ENCODE results near the gene FXN. TPM values are rescaled to one million over a fixed set of nuclear protein-coding genes. Genes with fewer than 3 reads are reported as not detected.

Gene FXN
- total RNA-seq, 2 experiments from 2014 or later, result 21.7 to 23.2 TPM

DNA sequence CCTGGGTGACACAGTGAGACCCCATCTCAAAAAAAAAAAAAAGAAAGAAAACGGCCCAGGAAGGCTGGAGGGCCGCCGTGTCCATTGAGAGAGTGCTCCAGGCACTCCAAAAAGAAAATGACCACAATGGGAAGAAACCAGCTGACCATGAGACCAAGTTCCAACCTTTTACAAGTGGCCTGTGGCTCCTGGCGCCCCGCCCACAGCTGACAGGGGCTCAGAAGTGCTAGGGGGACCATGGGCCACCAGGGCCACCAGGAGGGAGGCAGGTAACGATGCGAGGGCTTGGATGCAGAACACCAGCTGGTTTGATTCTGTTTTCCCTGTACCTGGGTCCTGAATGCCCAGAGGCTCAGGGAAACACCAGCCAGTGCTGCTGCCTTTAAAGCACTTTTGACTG lies 34.6 kb downstream of the FXN start:
- Mint-ChIP-seq H3K4me1 (ENCODE audit: low read depth) (no peaks in the 10 kb centered on the region), H3K4me3 (no peak overlapping the region), H3K27me3 (ENCODE audit: low read depth) (no peaks in the 10 kb centered on the region), H3K9me3 (ENCODE audit: insufficient read depth) (no peaks in the 10 kb centered on the region), H3K27ac (no peak overlapping the region), H3K36me3 (ENCODE audit: low read depth) (peaks cover 14% of the 10 kb centered on the region)
- DNase-seq (no peak), ATAC-seq (no peak)
- ChIA-PET CTCF (interaction anchor here (1.7 kb wide), 1 partner anchor 123 kb away, joined by 3 read pairs; no protein-coding TSS in a partner anchor), POLR2A (no interaction called here)

GRCh38 chr9:69071059-69071458 lies 35.5 kb downstream of the FXN start:
- Mint-ChIP-seq H3K4me3 (no peak overlapping the region), H3K27me3 (ENCODE audit: low read depth) (no peaks in the 10 kb centered on the region), H3K27ac (no peak overlapping the region), H3K36me3 (ENCODE audit: low read depth) (peaks cover 10% of the 10 kb centered on the region), H3K9me3 (ENCODE audit: insufficient read depth) (no peaks in the 10 kb centered on the region), H3K4me1 (ENCODE audit: low read depth) (no peaks in the 10 kb centered on the region)
- CTCF ChIA-PET, result interaction anchor here (0.7 kb wide), 1 partner anchor 36 kb away, joined by 3 read pairs; the partner anchor contains the start of gene FXN
- ATAC-seq (no peak), DNase-seq (no peak)
- POLR2A ChIA-PET, result no interaction called here

DNA sequence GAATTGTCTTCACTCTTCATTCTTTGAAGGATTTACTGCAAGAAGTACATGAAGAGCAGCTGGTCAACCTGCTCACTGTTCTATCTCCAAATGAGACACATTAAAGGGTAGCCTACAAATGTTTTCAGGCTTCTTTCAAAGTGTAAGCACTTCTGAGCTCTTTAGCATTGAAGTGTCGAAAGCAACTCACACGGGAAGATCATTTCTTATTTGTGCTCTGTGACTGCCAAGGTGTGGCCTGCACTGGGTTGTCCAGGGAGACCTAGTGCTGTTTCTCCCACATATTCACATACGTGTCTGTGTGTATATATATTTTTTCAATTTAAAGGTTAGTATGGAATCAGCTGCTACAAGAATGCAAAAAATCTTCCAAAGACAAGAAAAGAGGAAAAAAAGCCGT lies 37.6 kb downstream of the FXN start:
- Mint-ChIP-seq H3K4me3 (no peak overlapping the region), H3K36me3 (ENCODE audit: low read depth) (peaks cover 5% of the 10 kb centered on the region), H3K9me3 (ENCODE audit: insufficient read depth) (no peaks in the 10 kb centered on the region), H3K27me3 (ENCODE audit: low read depth) (no peaks in the 10 kb centered on the region), H3K4me1 (ENCODE audit: low read depth) (no peaks in the 10 kb centered on the region), H3K27ac (no peak overlapping the region)
- ATAC-seq, result no peak
- CTCF ChIA-PET, result interaction anchor here (1.5 kb wide), 1 partner anchor 9 kb away, joined by 6 read pairs; no protein-coding TSS in a partner anchor
- no peak for DNase-seq
- POLR2A ChIA-PET, result no interaction called here

DNA sequence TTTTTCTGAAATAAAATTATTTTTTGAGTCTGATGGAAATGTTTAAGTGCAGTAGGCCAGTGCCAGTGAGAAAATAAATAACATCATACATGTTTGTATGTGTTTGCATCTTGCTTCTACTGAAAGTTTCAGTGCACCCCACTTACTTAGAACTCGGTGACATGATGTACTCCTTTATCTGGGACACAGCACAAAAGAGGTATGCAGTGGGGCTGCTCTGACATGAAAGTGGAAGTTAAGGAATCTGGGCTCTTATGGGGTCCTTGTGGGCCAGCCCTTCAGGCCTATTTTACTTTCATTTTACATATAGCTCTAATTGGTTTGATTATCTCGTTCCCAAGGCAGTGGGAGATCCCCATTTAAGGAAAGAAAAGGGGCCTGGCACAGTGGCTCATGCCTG lies 39.2 kb downstream of the FXN start:
- CTCF ChIA-PET, result interaction anchor here (0.8 to 1.2 kb wide), 2 partner anchors 11 to 21 kb away, joined by 3 read pairs; no protein-coding TSS in a partner anchor
- H3K27ac Mint-ChIP-seq, result no peak overlapping the region
- POLR2A ChIA-PET, result interaction anchor here (0.6 kb wide), 1 partner anchor 278 kb away, joined by 4 read pairs; no protein-coding TSS in a partner anchor
- H3K4me1 Mint-ChIP-seq (ENCODE audit: low read depth), result no peaks in the 10 kb centered on the region
- no peaks in the 10 kb centered on the region for H3K27me3 Mint-ChIP-seq (ENCODE audit: low read depth)
- H3K36me3 Mint-ChIP-seq (ENCODE audit: low read depth), result peaks cover 5% of the 10 kb centered on the region
- no peak overlapping the region for H3K4me3 Mint-ChIP-seq
- no peak for DNase-seq
- no peaks in the 10 kb centered on the region for H3K9me3 Mint-ChIP-seq (ENCODE audit: insufficient read depth)
- no peak for ATAC-seq

GRCh38 chr9:69076550-69076949 lies 41.0 kb downstream of the FXN start:
- ChIA-PET POLR2A (no interaction called here), CTCF (no interaction called here)
- H3K4me3 Mint-ChIP-seq, result no peak overlapping the region

DNA sequence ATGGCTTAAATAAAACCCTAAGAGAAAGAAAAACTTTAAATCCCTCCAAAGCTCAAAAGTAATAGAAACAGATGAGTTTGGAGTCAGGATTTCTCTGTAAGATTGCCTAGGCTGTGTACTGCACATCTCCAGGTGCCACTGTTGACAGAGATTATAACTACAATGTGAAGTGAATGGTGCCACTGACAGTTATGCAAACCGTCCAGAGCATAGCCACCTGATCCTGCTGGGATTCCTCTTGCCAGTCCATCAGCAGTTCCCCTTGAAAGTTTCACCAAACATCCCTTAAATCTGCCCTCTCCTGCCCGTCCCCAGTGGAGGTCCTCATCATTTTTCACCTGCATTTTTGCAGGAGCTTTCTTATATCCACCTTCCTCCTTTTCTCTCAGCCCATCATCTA lies 42.5 kb downstream of the FXN start:
- ATAC-seq (no peak), DNase-seq (no peak)
- ChIA-PET POLR2A (no interaction called here), CTCF (no interaction called here)
- no peaks in the 10 kb centered on the region for H3K4me1 Mint-ChIP-seq (ENCODE audit: low read depth)
- peaks cover 2% of the 10 kb centered on the region for H3K36me3 Mint-ChIP-seq (ENCODE audit: low read depth)
- no peaks in the 10 kb centered on the region for H3K9me3 Mint-ChIP-seq (ENCODE audit: insufficient read depth)
- H3K27ac Mint-ChIP-seq, result no peak overlapping the region
- no peak overlapping the region for H3K4me3 Mint-ChIP-seq
- no peaks in the 10 kb centered on the region for H3K27me3 Mint-ChIP-seq (ENCODE audit: low read depth)

More at GRCh38 chr9:69076550-69076949, 41.0 kb downstream of the FXN start:
- Mint-ChIP-seq H3K36me3 (ENCODE audit: low read depth) (peaks cover 5% of the 10 kb centered on the region), H3K4me1 (ENCODE audit: low read depth) (no peaks in the 10 kb centered on the region), H3K27me3 (ENCODE audit: low read depth) (no peaks in the 10 kb centered on the region), H3K27ac (no peak overlapping the region), H3K9me3 (ENCODE audit: insufficient read depth) (no peaks in the 10 kb centered on the region)
- ATAC-seq (no peak), DNase-seq (no peak)

GRCh38 chr9:69078581-69078980 lies 43.0 kb downstream of the FXN start:
- Mint-ChIP-seq H3K36me3 (ENCODE audit: low read depth) (peaks cover 2% of the 10 kb centered on the region), H3K4me3 (no peak overlapping the region), H3K27ac (no peak overlapping the region), H3K9me3 (ENCODE audit: insufficient read depth) (no peaks in the 10 kb centered on the region), H3K27me3 (ENCODE audit: low read depth) (no peaks in the 10 kb centered on the region), H3K4me1 (ENCODE audit: low read depth) (no peaks in the 10 kb centered on the region)
- ATAC-seq, result no peak
- DNase-seq, result no peak
- POLR2A ChIA-PET, result no interaction called here
- CTCF ChIA-PET, result no interaction called here

- no peaks in the 10 kb centered on the region for H3K4me1 Mint-ChIP-seq (ENCODE audit: low read depth)
- H3K27me3 Mint-ChIP-seq (ENCODE audit: low read depth), result no peaks in the 10 kb centered on the region
- H3K27ac Mint-ChIP-seq, result no peak overlapping the region
- no peaks in the 10 kb centered on the region for H3K9me3 Mint-ChIP-seq (ENCODE audit: insufficient read depth)
- ATAC-seq (no peak), DNase-seq (no peak)
- no peak overlapping the region for H3K4me3 Mint-ChIP-seq
- peaks cover 2% of the 10 kb centered on the region for H3K36me3 Mint-ChIP-seq (ENCODE audit: low read depth)
- ChIA-PET CTCF (no interaction called here), POLR2A (no interaction called here)
Measured at GRCh38 chr9:69079186-69079585, 43.6 kb downstream of the FXN start.

DNA sequence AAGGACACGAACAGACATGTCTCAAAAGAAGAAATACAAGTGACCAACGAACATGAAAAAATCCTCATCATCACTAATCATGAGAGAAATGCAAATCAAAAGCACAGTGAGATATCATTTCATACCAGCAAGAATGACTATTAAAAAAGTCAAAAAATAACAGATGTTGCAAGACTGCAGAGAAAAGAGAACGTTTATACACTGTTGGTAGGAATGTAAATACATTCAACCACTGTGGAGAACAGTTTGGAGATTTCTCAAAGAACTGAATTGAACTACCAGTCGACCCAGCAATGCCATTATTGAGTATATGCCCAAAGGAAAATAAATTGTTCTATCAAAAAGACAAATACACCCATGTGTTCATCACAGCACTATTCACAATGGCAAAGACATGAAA lies 45.7 kb downstream of the FXN start:
- ATAC-seq (no peak), DNase-seq (no peak)
- Mint-ChIP-seq H3K4me3 (no peak overlapping the region), H3K9me3 (ENCODE audit: insufficient read depth) (no peaks in the 10 kb centered on the region), H3K36me3 (ENCODE audit: low read depth) (peaks cover 2% of the 10 kb centered on the region), H3K27ac (no peak overlapping the region), H3K4me1 (ENCODE audit: low read depth) (no peaks in the 10 kb centered on the region), H3K27me3 (ENCODE audit: low read depth) (no peaks in the 10 kb centered on the region)
- ChIA-PET POLR2A (no interaction called here), CTCF (no interaction called here)

- no peak overlapping the region for H3K27ac Mint-ChIP-seq
- ATAC-seq, result no peak
- H3K4me3 Mint-ChIP-seq, result no peak overlapping the region
- no peaks in the 10 kb centered on the region for H3K9me3 Mint-ChIP-seq (ENCODE audit: insufficient read depth)
- no peaks in the 10 kb centered on the region for H3K36me3 Mint-ChIP-seq (ENCODE audit: low read depth)
- CTCF ChIA-PET, result no interaction called here
- no peaks in the 10 kb centered on the region for H3K27me3 Mint-ChIP-seq (ENCODE audit: low read depth)
- DNase-seq, result no peak
- POLR2A ChIA-PET, result no interaction called here
- H3K4me1 Mint-ChIP-seq (ENCODE audit: low read depth), result no peaks in the 10 kb centered on the region
Measured at GRCh38 chr9:69083321-69083720, 47.8 kb downstream of the FXN start.

DNA sequence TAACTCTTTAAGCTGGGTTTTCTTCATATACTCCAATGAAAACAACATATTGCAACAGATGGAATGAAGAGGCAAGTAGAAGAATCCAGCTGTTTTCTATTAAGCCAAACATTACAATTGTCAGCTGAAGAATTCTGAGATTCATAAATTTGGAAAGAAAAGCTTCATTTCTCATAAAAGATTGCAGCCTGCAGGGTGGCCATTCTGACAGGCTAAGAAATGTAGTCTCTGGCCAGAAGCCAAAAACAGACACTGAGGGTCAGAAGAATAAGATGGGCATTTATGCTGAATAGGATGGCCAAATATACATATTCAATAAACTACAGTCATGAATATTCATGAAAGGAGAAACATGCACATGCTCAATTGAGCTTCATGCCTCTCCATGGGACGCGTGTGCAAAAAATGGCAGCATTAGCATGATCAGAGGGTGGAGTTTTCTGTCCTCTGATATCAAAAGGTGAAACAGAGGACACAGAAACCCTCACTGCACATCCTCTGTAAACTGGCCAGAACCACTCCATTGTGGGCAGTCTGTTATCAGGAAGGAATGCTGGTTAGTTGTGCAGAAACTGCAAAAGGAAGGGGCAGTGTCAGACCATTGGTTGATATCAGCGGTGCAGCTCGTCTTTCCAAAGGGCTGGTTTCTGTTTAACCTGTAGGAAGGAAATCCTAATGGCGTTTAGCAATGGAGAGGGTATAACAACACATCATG lies 50.2 kb downstream of the FXN start:
- no peaks in the 10 kb centered on the region for H3K27me3 Mint-ChIP-seq (ENCODE audit: low read depth)
- no peaks in the 10 kb centered on the region for H3K4me1 Mint-ChIP-seq (ENCODE audit: low read depth)
- no peaks in the 10 kb centered on the region for H3K9me3 Mint-ChIP-seq (ENCODE audit: insufficient read depth)
- H3K4me3 Mint-ChIP-seq, result no peak overlapping the region
- no peaks in the 10 kb centered on the region for H3K36me3 Mint-ChIP-seq (ENCODE audit: low read depth)
- POLR2A ChIA-PET, result no interaction called here
- H3K27ac Mint-ChIP-seq, result no peak overlapping the region
- DNase-seq (no peak), ATAC-seq (no peak)
- CTCF ChIA-PET, result interaction anchor here (0.6 kb wide), 1 partner anchor 12 kb away, joined by 3 read pairs; no protein-coding TSS in a partner anchor

GRCh38 chr9:69086312-69086711 lies 50.8 kb downstream of the FXN start:
- Mint-ChIP-seq H3K4me1 (ENCODE audit: low read depth) (no peaks in the 10 kb centered on the region), H3K27ac (no peak overlapping the region), H3K9me3 (ENCODE audit: insufficient read depth) (no peaks in the 10 kb centered on the region), H3K4me3 (no peak overlapping the region), H3K36me3 (ENCODE audit: low read depth) (no peaks in the 10 kb centered on the region), H3K27me3 (ENCODE audit: low read depth) (no peaks in the 10 kb centered on the region)
- DNase-seq (no peak), ATAC-seq (no peak)
- POLR2A ChIA-PET, result no interaction called here
- CTCF ChIA-PET, result no interaction called here

- ATAC-seq, result no peak
- Mint-ChIP-seq H3K36me3 (ENCODE audit: low read depth) (no peaks in the 10 kb centered on the region), H3K27me3 (ENCODE audit: low read depth) (no peaks in the 10 kb centered on the region), H3K4me3 (no peak overlapping the region), H3K9me3 (ENCODE audit: insufficient read depth) (no peaks in the 10 kb centered on the region), H3K4me1 (ENCODE audit: low read depth) (no peaks in the 10 kb centered on the region), H3K27ac (no peak overlapping the region)
- ChIA-PET CTCF (no interaction called here), POLR2A (no interaction called here)
- no peak for DNase-seq
Measured at GRCh38 chr9:69086769-69087168, 51.2 kb downstream of the FXN start.

Data from activated CD8-positive, alpha-beta T cell treated with anti-CD3 and anti-CD28 coated beads, Interleukin-2, amount 10 ng/mL, durations not matched to agents 7 days and 5 days (primary cell).